HG03571 (cell line): ENCODE data around the gene CD180.

Experiments used
- ATAC-seq: cut with Tn5 transposase; IDR thresholded peaks from one replicate; pipeline ENCODE4 v1.9.1; 2021; ENCODE audit not compliant: unreplicated experiment

The CD180 gene

GRCh38 chr5:67214036-67214435 is 17.4 kb upstream of the CD180 start:
- no peak for ATAC-seq

GRCh38 chr5:67211926-67212325 is 15.3 kb upstream of the CD180 start:
- no peak for ATAC-seq

GRCh38 chr5:67209141-67209771 is 12.7 kb upstream of the CD180 start:
- peak; percentile 27 for ATAC-seq

GRCh38 chr5:67208403-67208802 is 11.8 kb upstream of the CD180 start:
- ATAC-seq: no peak

GRCh38 chr5:67206929-67207328 is 10.3 kb upstream of the CD180 start:
- ATAC-seq: peak; percentile 69

GRCh38 chr5:67206461-67206860 is 9.9 kb upstream of the CD180 start:
- peak; percentile 47 for ATAC-seq

GRCh38 chr5:67205981-67206380 is 9.4 kb upstream of the CD180 start:
- no peak for ATAC-seq

- no peak for ATAC-seq
Measured at GRCh38 chr5:67204821-67205220, 8.2 kb upstream of the CD180 start.

GRCh38 chr5:67203701-67204074 is 7.1 kb upstream of the CD180 start:
- no peak for ATAC-seq

- no peak for ATAC-seq
Measured at GRCh38 chr5:67202828-67203227, 6.2 kb upstream of the CD180 start.

- no peak for ATAC-seq
Measured at GRCh38 chr5:67201897-67202549, 5.4 kb upstream of the CD180 start.

- ATAC-seq: no peak
Measured at GRCh38 chr5:67200809-67201562, 4.4 kb upstream of the CD180 start.

- ATAC-seq: no peak
Measured at GRCh38 chr5:67199859-67200258, 3.3 kb upstream of the CD180 start.

- no peak for ATAC-seq
Measured at GRCh38 chr5:67198917-67199316, 2.3 kb upstream of the CD180 start.

- ATAC-seq: no peak
Measured at GRCh38 chr5:67197536-67197935, 937 bp upstream of the CD180 start.

GRCh38 chr5:67195406-67196275 is 958 bp downstream of the CD180 start:
- ATAC-seq: no peak

GRCh38 chr5:67194166-67194565 is 2.4 kb downstream of the CD180 start:
- ATAC-seq: no peak

GRCh38 chr5:67193439-67193807 is 3.2 kb downstream of the CD180 start:
- ATAC-seq: no peak

- ATAC-seq: no peak
Measured at GRCh38 chr5:67192719-67193438, 3.7 kb downstream of the CD180 start.

- no peak for ATAC-seq
Measured at GRCh38 chr5:67190861-67191260, 5.7 kb downstream of the CD180 start.

- no peak for ATAC-seq
Measured at GRCh38 chr5:67190410-67190809, 6.2 kb downstream of the CD180 start.
